ENCODE measurements around the gene SLC7A11.

GRCh38 chr4:138158746-138159297 is 83.3 kb downstream of the SLC7A11 start:
- TF ChIP-seq CTCF (IDR thresholded peaks at IDR 0.05; ENCODE audit: low read length) (no peak), EZH2 (optimal IDR thresholded peaks at IDR 0.05; ENCODE audit: low read depth, low read length) (no peak), EZH2phosphoT487 (IDR thresholded peaks at IDR 0.05; ENCODE audit: low read length) (no peak)

All from MM.1S (cell line).